Psoas muscle (tissue), 8 donors: ENCODE data around the gene GOLGA6L25. TPM values are rescaled to one million over a fixed set of nuclear protein-coding genes. Genes with fewer than 3 reads are reported as not detected.
"Not testable (repeated sequence)": the region's sequence is repeated elsewhere in the genome, so short reads cannot be mapped to it uniquely, and the experiment has no call there.

Experiments
- ATAC-seq, 4 donors: fragments of 200-7000 bp; cut with Tn5 transposase; one replicate each; pipeline ENCODE4 v1.9.1; 2020; ENCODE audit warnings: moderate library complexity in 3 of 4, mild to moderate bottlenecking in 2 of 4
- DNase-seq, 2 donors: peaks; one replicate each; pipeline ENCODE4 v3.0.0-alpha.2; 2020
- H3K27ac ChIP-seq: fragments of 200-600 bp; one replicate; pipeline ENCODE4 v1.8.0; 2022
- H3K27me3 ChIP-seq, 3 donors: fragments of 200-600 bp in 1 of 3; one replicate each; pipeline versions ENCODE4 v1.6.1 to v1.8.0; 2013 to 2022; ENCODE audit warnings: low read length in 2 of 3, mild to moderate bottlenecking in 2 of 3, moderate library complexity in 1 of 3; ENCODE audit not compliant: insufficient read depth in 3 of 3
- H3K36me3 ChIP-seq, 2 donors: fragments of 200-600 bp in 1 of 2; one replicate each; pipeline versions ENCODE4 v1.6.1 to v1.8.0; 2013 to 2022; ENCODE audit warnings: low read depth in 1 of 2, mild to moderate bottlenecking in 1 of 2, moderate library complexity in 1 of 2; ENCODE audit not compliant: insufficient read depth in 1 of 2
- H3K4me1 ChIP-seq: fragments of 200-600 bp; one replicate; pipeline ENCODE4 v1.8.0; 2022
- H3K4me3 ChIP-seq: fragments of 200-600 bp; one replicate; pipeline ENCODE4 v1.8.0; 2022; ENCODE audit warnings: mild to moderate bottlenecking
- H3K9me3 ChIP-seq: fragments of 200-600 bp; one replicate; pipeline ENCODE4 v1.8.0; 2022
- whole genome bisulfite sequencing, 3 donors: extraction: QIAGEN DNeasy Blood & Tissue Kit; methylation state at CpG; one replicate each; pipeline versions ENCODE4 v1.1.6 to v1.1.7; 2013; 5-methylcytosine and 5-hydroxymethylcytosine counted together
- intact Hi-C, 2 donors: fragments of 100-400 bp; cut with DNase I; formaldehyde crosslinking; loops; one replicate each; pipeline versions ENCODE4 v1.11.0 to v1.14.2; 2022
- polyA plus RNA-seq, 3 donors: library from polyadenylated mRNA; stranded (reverse); fragments of 200-250 nt; gene quantifications; one replicate each; pipeline ENCODE4 v1.2.3, GENCODE V29; 2013
- total RNA-seq, 4 donors: library from RNA; stranded (reverse); fragmentation: NEBNext Ultra II Directional in 2 of 4; extraction: Animal tissue kit (Norgen Biotek cat#: 25700) in 2 of 4; gene quantifications; one replicate each; pipeline versions ENCODE4 v1.2.1 to v1.2.4, GENCODE V29; 2021 to 2023
- donor health status: healthy with polysubstance abuse.
- donor health status: DM: no; HTN: no; CAD: no; lungs with moderate emphysema.
- donor health status: Bipolar disorder and iron deficiency.
- donor health status: healthy.
- donor health status: DM: yes; HTN: yes; CAD: no.
- donor health status: DM: no; HTN: no; CAD: no.
- donor health status: DM: no; HTN: no; CAD: no.
- donor health status: DM: yes; HTN: yes; CAD: no.

Gene GOLGA6L25
- total and polyA plus RNA-seq, 7 donors, result not detected

- H3K9me3 ChIP-seq, intact Hi-C loops, DNase-seq, H3K36me3 ChIP-seq, H3K27ac ChIP-seq, H3K4me3 ChIP-seq, H3K4me1 ChIP-seq, H3K27me3 ChIP-seq, ATAC-seq: not testable (repeated sequence)
- 72 to 92% (median 81%) methylated on average over 4 to 7 of the region's 8 CpGs for WGBS, 3 donors
These were observed 44.8 kb downstream of the GOLGA6L25 start for GRCh38 chr15:28598209-28598608.

GRCh38 chr15:28602152-28602551 is 48.8 kb downstream of the GOLGA6L25 start:
- DNase-seq, H3K36me3 ChIP-seq, H3K27ac ChIP-seq, H3K9me3 ChIP-seq, H3K4me3 ChIP-seq, H3K27me3 ChIP-seq, H3K4me1 ChIP-seq, intact Hi-C loops: not testable (repeated sequence)
- peak in 2 of 4 donors; percentile 44 to 46 for ATAC-seq
- WGBS, 3 donors, result 55 to 100% (median 75%) methylated on average over 2 to 4 of the region's 9 CpGs

Other genes starting within 250 kb of the GOLGA6L25 start
- 10 to 100 TPM; 40.3 to 59.7 (median 44.1) TPM for gene HERC2, start 231.4 kb upstream of the GOLGA6L25 start, total RNA-seq
- gene HERC2, start 231.4 kb upstream of the GOLGA6L25 start, polyA plus RNA-seq, result 10 to 100 TPM; 23.9 to 44.9 (median 37.7) TPM
- not detected for gene GOLGA6L24, start 195.5 kb upstream of the GOLGA6L25 start, total RNA-seq
- not detected for gene GOLGA6L24, start 195.5 kb upstream of the GOLGA6L25 start, polyA plus RNA-seq
- gene GOLGA8F, start 174.9 kb upstream of the GOLGA6L25 start, total RNA-seq, result not detected
- not detected for gene GOLGA8F, start 174.9 kb upstream of the GOLGA6L25 start, polyA plus RNA-seq
- gene GOLGA8G, start 20.6 kb upstream of the GOLGA6L25 start, total RNA-seq, result not detected
- gene GOLGA8G, start 20.6 kb upstream of the GOLGA6L25 start, polyA plus RNA-seq, result not detected
- gene GOLGA8M, start 158.9 kb downstream of the GOLGA6L25 start, total RNA-seq, result under 1 TPM; 0.38 to 0.79 (median 0.51) TPM
- gene GOLGA8M, start 158.9 kb downstream of the GOLGA6L25 start, polyA plus RNA-seq, result under 1 TPM in 2 of 3 donors, not detected in 1; 0.05 to 0.14 TPM